NCI-H2171 (cell line): ENCODE measurements around the gene FAM78A.

ENCODE experiments used
- DNase-seq: peaks from one replicate; lab custom pipeline; 2025; lab: John Stamatoyannopoulos, UW

The FAM78A gene

GRCh38 chr9:131302244-131303075 lies 26.1 kb upstream of the FAM78A start:
- DNase-seq: no peak

GRCh38 chr9:131300444-131300843 lies 24.1 kb upstream of the FAM78A start:
- no peak for DNase-seq

- no peak for DNase-seq
Observed at GRCh38 chr9:131299961-131300347, 23.6 kb upstream of the FAM78A start.

- DNase-seq: no peak
Observed at GRCh38 chr9:131299346-131299960, 23.1 kb upstream of the FAM78A start.

- no peak for DNase-seq
Observed at GRCh38 chr9:131298816-131299215, 22.5 kb upstream of the FAM78A start.

- DNase-seq: no peak
Observed at GRCh38 chr9:131298341-131298740, 22.0 kb upstream of the FAM78A start.

GRCh38 chr9:131297903-131298302 lies 21.6 kb upstream of the FAM78A start:
- DNase-seq: no peak

- DNase-seq: no peak
Observed at GRCh38 chr9:131296906-131297500, 20.7 kb upstream of the FAM78A start.

- no peak for DNase-seq
Observed at GRCh38 chr9:131296460-131296859, 20.1 kb upstream of the FAM78A start.

- DNase-seq: no peak
Observed at GRCh38 chr9:131292937-131293336, 16.6 kb upstream of the FAM78A start.

- no peak for DNase-seq
Observed at GRCh38 chr9:131291795-131292315, 15.5 kb upstream of the FAM78A start.

- DNase-seq: no peak
Observed at GRCh38 chr9:131290767-131291370, 14.6 kb upstream of the FAM78A start.

GRCh38 chr9:131290036-131290766 lies 13.9 kb upstream of the FAM78A start:
- DNase-seq: no peak

GRCh38 chr9:131289301-131290035 lies 13.2 kb upstream of the FAM78A start, which contains the start of gene PLPP7:
Gene PLPP7, plus strand, starts transcription at chr9:131289723. Its CDS starts 275 bp downstream, at chr9:131289998.
- peak; percentile 57 for DNase-seq

GRCh38 chr9:131288217-131288616 lies 11.9 kb upstream of the FAM78A start:
- no peak for DNase-seq

- DNase-seq: no peak
Observed at GRCh38 chr9:131287359-131287758, 11.0 kb upstream of the FAM78A start.

- no peak for DNase-seq
Observed at GRCh38 chr9:131284856-131285255, 8.5 kb upstream of the FAM78A start.

- DNase-seq: no peak
Observed at GRCh38 chr9:131282688-131283422, 6.5 kb upstream of the FAM78A start.

GRCh38 chr9:131282175-131282574 lies 5.9 kb upstream of the FAM78A start:
- DNase-seq: no peak
